GM21381 (cell line): ENCODE measurements around the gene TOMM7.
"Not testable (repeated sequence)": the region's sequence is repeated elsewhere in the genome, so short reads cannot be mapped to it uniquely, and the experiment has no call there.

Source experiments
- ATAC-seq: cut with Tn5 transposase; IDR thresholded peaks from one replicate; pipeline ENCODE4 v1.9.1; 2021; ENCODE audit warnings: mild to moderate bottlenecking, moderate library complexity; ENCODE audit not compliant: unreplicated experiment

TOMM7 gene

GRCh38 chr7:22826593-22826992 lies 3.9 kb upstream of the TOMM7 start:
- no peak for ATAC-seq

GRCh38 chr7:22824760-22825159 lies 2.1 kb upstream of the TOMM7 start:
- no peak for ATAC-seq

GRCh38 chr7:22823142-22823497 lies 471 bp upstream of the TOMM7 start:
- ATAC-seq, result no peak

GRCh38 chr7:22821702-22822485 lies 755 bp downstream of the TOMM7 start:
- ATAC-seq, result peak; percentile 28

- no peak for ATAC-seq
Observed at GRCh38 chr7:22819476-22819875, 3.2 kb downstream of the TOMM7 start.

GRCh38 chr7:22814261-22815208 lies 8.1 kb downstream of the TOMM7 start:
- ATAC-seq, result no peak

GRCh38 chr7:22812353-22812752 lies 10.3 kb downstream of the TOMM7 start:
- no peak for ATAC-seq

- ATAC-seq, result no peak
Observed at GRCh38 chr7:22811746-22812280, 10.8 kb downstream of the TOMM7 start.

- no peak for ATAC-seq
Observed at GRCh38 chr7:22810843-22811242, 11.8 kb downstream of the TOMM7 start.

- ATAC-seq, result no peak
Observed at GRCh38 chr7:22809902-22810642, 12.6 kb downstream of the TOMM7 start.

GRCh38 chr7:22808140-22808539 lies 14.5 kb downstream of the TOMM7 start:
- no peak for ATAC-seq

- ATAC-seq, result no peak
Observed at GRCh38 chr7:22806752-22807151, 15.9 kb downstream of the TOMM7 start.

GRCh38 chr7:22805227-22805626 lies 17.4 kb downstream of the TOMM7 start:
- no peak for ATAC-seq

GRCh38 chr7:22802831-22803230 lies 19.8 kb downstream of the TOMM7 start:
- not testable (repeated sequence) for ATAC-seq

GRCh38 chr7:22802426-22802825 lies 20.2 kb downstream of the TOMM7 start:
- no peak for ATAC-seq

- no peak for ATAC-seq
Observed at GRCh38 chr7:22801912-22802311, 20.7 kb downstream of the TOMM7 start.

- ATAC-seq, result no peak
Observed at GRCh38 chr7:22799633-22800032, 23.0 kb downstream of the TOMM7 start.

GRCh38 chr7:22793593-22794462 lies 28.8 kb downstream of the TOMM7 start:
- ATAC-seq, result no peak

- no peak for ATAC-seq
Observed at GRCh38 chr7:22791204-22792158, 31.2 kb downstream of the TOMM7 start.
